Smooth muscle cell (in vitro differentiated cells): ENCODE data around the gene GARIN5A. TPM values are rescaled to one million over a fixed set of nuclear protein-coding genes. Genes with fewer than 3 reads are reported as not detected.

ENCODE experiments used
- DNase-seq: peaks from one replicate; lab custom pipeline; 2025; ENCODE audit not compliant: unreplicated experiment; lab: John Stamatoyannopoulos, UW
- H2AFZ ChIP-seq: fragments of 200-600 bp; sonication (generic); 2 replicates; pipeline ENCODE4 v1.6.0; 2016; ENCODE audit warnings: antibody characterized with exemption, low read depth, mild to moderate bottlenecking
- H3F3A ChIP-seq: fragments of 200-600 bp; sonication (generic); 2 replicates; pipeline ENCODE4 v1.6.0; 2017; ENCODE audit warnings: antibody characterized with exemption, low read depth
- H3K27ac ChIP-seq: fragments of 200-600 bp; sonication (generic); 2 replicates; pipeline ENCODE4 v1.5.1; 2016; ENCODE audit warnings: low read depth, mild to moderate bottlenecking
- H3K27me3 ChIP-seq: fragments of 200-600 bp; sonication (generic); 2 replicates; pipeline ENCODE4 v1.6.1; 2016; ENCODE audit warnings: low read depth, mild to moderate bottlenecking
- H3K36me3 ChIP-seq: fragments of 200-600 bp; sonication (generic); 2 replicates; pipeline ENCODE4 v1.5.1; 2016; ENCODE audit warnings: low read depth
- H3K4me1 ChIP-seq: fragments of 200-600 bp; sonication (generic); 2 replicates; pipeline ENCODE4 v1.5.1; 2016; ENCODE audit warnings: low read depth
- H3K4me2 ChIP-seq: fragments of 200-600 bp; sonication (generic); 2 replicates; pipeline ENCODE4 v1.6.0; 2016; ENCODE audit warnings: mild to moderate bottlenecking
- H3K4me3 ChIP-seq: fragments of 200-600 bp; sonication (generic); 2 replicates; pipeline ENCODE4 v1.5.1; 2016; ENCODE audit warnings: mild to moderate bottlenecking
- H3K79me2 ChIP-seq: fragments of 200-600 bp; sonication (generic); 2 replicates; pipeline ENCODE4 v1.6.0; 2016; ENCODE audit warnings: low read depth, mild to moderate bottlenecking
- H3K9ac ChIP-seq: fragments of 200-600 bp; sonication (generic); 2 replicates; pipeline ENCODE4 v1.6.0; 2016; ENCODE audit warnings: low read depth
- H3K9me3 ChIP-seq: fragments of 200-600 bp; sonication (generic); replicated peaks from 2 replicates; pipeline ENCODE4 v1.5.1; 2016; ENCODE audit warnings: low read depth
- H4K20me1 ChIP-seq: fragments of 200-600 bp; sonication (generic); 2 replicates; pipeline ENCODE4 v1.6.0; 2016; ENCODE audit warnings: low read depth
- CTCF ChIP-seq: fragments of 200-600 bp; sonication (generic); IDR thresholded peaks from 2 replicates; pipeline ENCODE4 v1.5.1; 2017; ENCODE audit warnings: borderline replicate concordance, mild to moderate bottlenecking, antibody characterized with exemption; ENCODE audit not compliant: insufficient read depth, poor library complexity, severe bottlenecking
- WGBS: methylation state at CpG from one replicate; pipeline ENCODE4 v1.1.7; 2016; ENCODE audit warnings: low lambda C conversion rate; 5-methylcytosine and 5-hydroxymethylcytosine counted together
- polyA plus RNA-seq: library from polyadenylated mRNA; unstranded; fragments of >200 nt; fragmentation: Nextera tagmentation; extraction: Ambion mirVana; gene quantifications from 2 replicates; pipeline ENCODE4 v1.2.1, GENCODE V29; 2016
- total RNA-seq: library from RNA; depleted of rRNA; stranded (reverse); fragments of >200 nt; gene quantifications from 2 replicates; pipeline ENCODE4 v1.2.3, GENCODE V29; 2014

GARIN5A gene
- total and polyA plus RNA-seq, 2 experiments from 2014 or later, result 1.7 to 2.1 TPM

- H3K4me1 ChIP-seq, result no peaks in the 10 kb centered on the region
- H3K79me2 ChIP-seq, result no peaks in the 10 kb centered on the region
- no peak overlapping the region for H3K9ac ChIP-seq
- no peaks in the 10 kb centered on the region for H4K20me1 ChIP-seq
- no peak for DNase-seq
- peaks cover 9% of the 10 kb centered on the region for H3K27me3 ChIP-seq
- no peaks in the 10 kb centered on the region for H3K36me3 ChIP-seq
- H3F3A ChIP-seq, result no peaks in the 10 kb centered on the region
- H3K4me3 ChIP-seq, result no peak overlapping the region
- no peak for TF ChIP-seq CTCF
- H3K4me2 ChIP-seq, result no peak overlapping the region
- 25% methylated on average over 9 of the region's 12 CpGs for WGBS
- H3K27ac ChIP-seq, result no peak overlapping the region
- H2AFZ ChIP-seq, result no peak overlapping the region
- no peaks in the 10 kb centered on the region for H3K9me3 ChIP-seq
These were observed 15.8 kb upstream of the GARIN5A start for GRCh38 chr19:50492303-50493052.

GRCh38 chr19:50490991-50491472, 14.4 kb upstream of the GARIN5A start:
- 88% methylated on average over 23 of the region's 26 CpGs for whole genome bisulfite sequencing
- H3F3A ChIP-seq, result no peaks in the 10 kb centered on the region
- no peak overlapping the region for H2AFZ ChIP-seq
- H3K4me1 ChIP-seq, result no peaks in the 10 kb centered on the region
- no peak overlapping the region for H3K27ac ChIP-seq
- H3K4me3 ChIP-seq, result no peak overlapping the region
- H4K20me1 ChIP-seq, result no peaks in the 10 kb centered on the region
- H3K79me2 ChIP-seq, result no peaks in the 10 kb centered on the region
- H3K27me3 ChIP-seq, result peaks cover 5% of the 10 kb centered on the region
- no peak overlapping the region for H3K4me2 ChIP-seq
- no peak for DNase-seq
- no peaks in the 10 kb centered on the region for H3K36me3 ChIP-seq
- H3K9me3 ChIP-seq, result no peaks in the 10 kb centered on the region
- no peak overlapping the region for H3K9ac ChIP-seq
- TF ChIP-seq CTCF, result no peak

GRCh38 chr19:50490411-50490811, 13.8 kb upstream of the GARIN5A start:
- Histone ChIP-seq H3K79me2 (no peaks in the 10 kb centered on the region), H3K27me3 (peaks cover 5% of the 10 kb centered on the region), H2AFZ (no peak overlapping the region), H3K36me3 (no peaks in the 10 kb centered on the region), H3K4me3 (no peak overlapping the region), H3K4me2 (no peak overlapping the region), H3K9ac (no peak overlapping the region), H3K9me3 (no peaks in the 10 kb centered on the region), H3K27ac (no peak overlapping the region), H4K20me1 (no peaks in the 10 kb centered on the region), H3F3A (no peaks in the 10 kb centered on the region), H3K4me1 (no peaks in the 10 kb centered on the region)
- TF ChIP-seq CTCF, result no peak
- 92% methylated on average over 18 of the region's 18 CpGs for WGBS
- no peak for DNase-seq

GRCh38 chr19:50489461-50490011, 12.9 kb upstream of the GARIN5A start:
- Histone ChIP-seq H3K4me2 (no peak overlapping the region), H3K4me3 (no peak overlapping the region), H3K27ac (no peak overlapping the region), H3K36me3 (no peaks in the 10 kb centered on the region), H2AFZ (no peak overlapping the region), H3K27me3 (peaks cover 5% of the 10 kb centered on the region), H3K79me2 (no peaks in the 10 kb centered on the region), H3K9ac (no peak overlapping the region), H3K9me3 (no peaks in the 10 kb centered on the region), H4K20me1 (no peaks in the 10 kb centered on the region), H3K4me1 (no peaks in the 10 kb centered on the region), H3F3A (no peaks in the 10 kb centered on the region)
- WGBS, result 57% methylated on average over 21 of the region's 24 CpGs
- no peak for DNase-seq
- no peak for TF ChIP-seq CTCF
